HG03575 (cell line): ENCODE results near the gene ZNF804A.
"Not testable (repeated sequence)": the region's sequence is repeated elsewhere in the genome, so short reads cannot be mapped to it uniquely, and the experiment has no call there.

Source experiments
- ATAC-seq: cut with Tn5 transposase; IDR thresholded peaks from one replicate; pipeline ENCODE4 v1.9.1; 2021; ENCODE audit not compliant: unreplicated experiment, insufficient number of reproducible peaks, low FRiP score; ENCODE audit errors: extremely low read depth

ZNF804A gene

DNA sequence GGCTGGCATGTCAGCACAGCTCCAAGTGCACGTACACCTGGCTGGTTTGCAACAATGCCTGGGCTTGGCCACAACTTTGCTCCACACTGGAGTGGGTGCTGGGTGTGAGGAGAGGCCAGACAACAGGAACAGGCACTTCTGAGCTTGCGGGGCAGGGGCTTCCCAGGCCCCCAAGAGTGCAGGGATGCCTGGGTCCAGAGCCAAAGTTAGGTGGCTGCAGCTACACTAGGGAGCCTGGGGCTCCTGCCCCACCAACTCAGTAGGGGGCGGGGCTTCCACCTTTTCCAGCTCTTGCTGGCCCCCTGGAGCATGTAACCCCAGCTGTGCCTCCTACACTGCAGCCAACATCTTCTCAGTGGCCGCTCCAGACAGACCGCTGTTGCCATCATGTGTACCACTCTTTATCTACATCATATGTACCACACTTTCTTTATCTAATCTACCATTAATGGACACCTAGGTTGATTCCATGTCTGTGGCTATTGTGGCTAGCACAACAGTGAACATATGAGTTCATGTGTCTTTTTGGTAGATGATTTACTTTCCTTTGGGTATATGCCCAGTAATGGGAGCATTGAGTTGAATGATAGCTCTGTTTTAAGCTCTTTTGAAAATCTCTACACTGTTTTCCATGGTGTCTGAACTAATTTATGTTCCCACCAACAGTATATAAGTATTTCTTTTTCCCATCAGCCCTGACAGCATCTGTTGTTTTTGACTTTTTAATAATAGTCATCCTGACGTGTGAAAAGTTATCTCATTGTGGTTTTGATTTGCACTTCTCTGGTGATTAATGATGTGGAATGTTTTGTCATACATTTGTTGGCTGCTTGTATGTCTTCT is 87.9 kb downstream of the ZNF804A start:
- ATAC-seq, result no peak

DNA sequence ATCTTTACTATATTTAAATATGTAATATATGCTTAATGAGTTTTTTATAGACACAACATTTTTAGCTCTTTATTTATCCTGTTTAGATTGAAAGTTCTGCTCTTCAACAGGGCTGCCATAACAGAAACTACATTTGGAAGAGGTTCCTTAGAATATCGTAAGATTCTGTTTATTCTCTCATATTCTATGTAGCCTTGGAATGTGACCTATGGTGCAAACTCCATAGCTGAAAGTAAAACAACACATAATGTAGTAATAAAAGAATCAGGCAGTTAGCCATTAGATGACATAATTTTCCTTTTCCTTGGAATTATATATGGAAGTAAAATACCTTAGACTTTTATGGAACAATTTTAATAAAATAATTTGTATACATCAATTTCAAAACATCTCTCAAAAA is 91.3 kb downstream of the ZNF804A start:
- ATAC-seq, result no peak

DNA sequence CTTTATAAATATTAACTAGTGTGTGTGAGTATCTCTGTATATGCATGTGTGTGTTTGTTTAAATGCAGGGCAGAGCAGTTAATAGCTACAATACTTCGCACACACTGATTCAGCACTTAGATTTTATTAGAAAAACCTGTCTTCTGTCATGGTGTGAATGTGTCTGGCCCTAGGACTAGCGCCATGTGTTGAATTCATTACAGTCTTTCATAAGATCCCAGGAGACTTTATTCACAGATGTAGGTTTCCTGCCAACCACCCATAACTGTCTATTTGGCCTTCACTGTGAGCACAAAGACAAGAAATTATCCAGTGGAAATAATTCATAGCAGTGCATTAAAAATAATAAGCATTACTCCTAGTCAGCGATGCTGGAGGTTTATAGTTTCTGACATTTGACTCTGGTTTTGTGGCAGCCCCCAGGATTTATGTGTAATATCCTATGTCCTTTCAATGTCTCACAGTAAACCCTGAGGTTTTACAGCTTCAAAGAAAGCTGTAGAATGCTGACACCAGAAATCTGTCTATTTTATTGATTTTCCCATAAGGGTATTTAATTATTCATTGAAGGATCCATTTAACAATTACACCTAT is 93.9 kb downstream of the ZNF804A start:
- ATAC-seq, result no peak

- no peak for ATAC-seq
These were observed 98.3 kb downstream of the ZNF804A start for GRCh38 chr2:184696644-184697043.

DNA sequence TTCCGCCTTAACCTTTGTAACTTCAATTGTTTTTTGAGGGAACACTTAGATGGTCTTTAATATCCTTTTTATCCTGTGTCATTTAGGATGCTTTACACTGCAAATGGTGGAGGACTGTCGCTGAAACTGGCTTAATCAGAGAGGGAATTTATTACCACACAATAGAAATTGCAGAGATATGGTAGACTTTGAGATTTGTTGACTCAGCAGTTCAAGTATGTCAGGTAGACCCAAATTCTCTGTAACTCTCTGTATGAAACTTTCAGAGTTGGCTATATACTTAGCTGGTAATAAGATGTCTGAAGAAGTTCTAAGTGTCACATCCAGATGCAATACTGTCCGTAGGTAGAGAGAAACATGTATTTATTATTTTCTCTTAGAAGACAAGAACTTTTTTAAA is 100.1 kb downstream of the ZNF804A start:
- no peak for ATAC-seq

GRCh38 chr2:184721881-184722280 is 123.6 kb downstream of the ZNF804A start:
- no peak for ATAC-seq

DNA sequence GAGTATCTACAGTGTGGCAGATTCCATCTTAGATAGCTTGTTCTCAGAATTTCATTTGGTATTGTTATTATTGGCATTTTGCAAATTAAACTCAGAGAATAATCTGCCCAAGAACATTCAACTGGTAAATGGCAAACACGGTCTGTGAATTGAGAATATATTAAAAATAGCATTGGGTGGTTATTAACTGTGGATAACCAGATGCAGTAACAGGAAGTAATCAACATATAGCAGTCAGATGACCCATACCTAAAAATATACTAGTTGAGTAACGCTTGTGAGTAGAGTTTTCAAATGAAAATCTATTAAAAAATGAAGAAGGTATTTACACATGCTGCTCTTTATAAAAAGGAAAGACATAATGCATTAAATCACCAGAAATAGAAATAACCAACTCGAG is 129.5 kb downstream of the ZNF804A start:
- no peak for ATAC-seq

GRCh38 chr2:184728411-184728810 is 130.1 kb downstream of the ZNF804A start:
- no peak for ATAC-seq

DNA sequence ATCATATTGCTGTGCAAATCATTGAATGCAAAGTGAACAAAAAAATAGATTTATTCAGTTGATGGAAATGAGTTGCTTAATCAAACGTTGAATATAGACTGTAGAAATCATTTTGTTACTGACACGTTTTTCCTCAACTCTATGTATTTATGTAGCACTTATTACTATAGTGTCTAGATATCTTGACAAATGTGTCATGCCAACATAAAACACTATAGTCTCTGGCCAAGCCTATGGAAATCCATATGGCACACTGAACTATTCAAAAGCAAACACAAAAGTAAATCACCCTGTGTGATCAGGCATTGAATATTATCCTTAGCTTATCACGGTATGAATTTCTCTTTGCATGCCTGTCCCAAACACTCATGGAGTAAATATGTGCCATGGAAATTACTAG is 131.3 kb downstream of the ZNF804A start:
- no peak for ATAC-seq

GRCh38 chr2:184730288-184730687 is 132.0 kb downstream of the ZNF804A start:
- ATAC-seq, result no peak

- ATAC-seq, result no peak
These were observed 136.0 kb downstream of the ZNF804A start for GRCh38 chr2:184734338-184734737.

- ATAC-seq, result no peak
These were observed 137.3 kb downstream of the ZNF804A start for GRCh38 chr2:184735611-184736010.

GRCh38 chr2:184743096-184743495 is 144.8 kb downstream of the ZNF804A start:
- no peak for ATAC-seq

DNA sequence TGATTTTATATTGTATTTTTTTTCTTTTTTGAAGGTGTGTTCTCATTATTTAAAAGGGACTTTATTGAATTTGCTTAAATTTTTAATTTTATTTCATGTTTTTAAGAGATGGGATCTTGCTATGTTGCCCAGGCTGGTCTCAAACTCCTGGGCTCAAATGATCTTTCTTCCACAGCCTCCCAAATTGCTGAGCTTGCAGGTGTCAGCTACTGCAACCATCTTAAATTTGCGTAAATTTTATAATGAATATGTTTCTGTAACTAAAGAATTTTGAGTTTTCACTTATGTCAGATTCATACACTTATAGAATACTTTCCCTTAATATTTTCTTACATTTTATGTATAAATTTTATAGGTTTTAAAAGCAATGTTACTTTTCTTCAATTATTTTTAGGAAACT is 157.8 kb downstream of the ZNF804A start:
- no peak for ATAC-seq

GRCh38 chr2:184756885-184757284 is 158.6 kb downstream of the ZNF804A start:
- no peak for ATAC-seq

GRCh38 chr2:184759557-184760255 is 161.4 kb downstream of the ZNF804A start:
- not testable (repeated sequence) for ATAC-seq

DNA sequence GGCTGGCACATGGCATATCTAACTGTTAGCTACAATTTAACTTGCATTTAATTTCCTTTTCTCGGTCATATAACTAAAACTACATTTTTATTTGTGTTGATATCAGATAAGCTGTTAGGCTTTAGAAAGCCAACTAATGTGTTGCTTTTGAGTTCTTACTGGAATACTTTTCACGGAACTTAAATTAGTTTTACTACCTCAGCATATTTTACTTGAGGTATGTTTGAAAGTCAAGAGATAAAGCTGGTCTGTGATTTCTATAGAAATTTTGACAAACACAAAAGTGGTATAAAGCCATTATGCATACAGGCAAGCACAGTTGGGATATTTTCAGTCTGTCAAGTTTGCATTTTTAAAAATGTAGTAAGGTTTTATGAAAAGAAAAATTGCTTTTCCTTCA is 162.6 kb downstream of the ZNF804A start:
- no peak for ATAC-seq

DNA sequence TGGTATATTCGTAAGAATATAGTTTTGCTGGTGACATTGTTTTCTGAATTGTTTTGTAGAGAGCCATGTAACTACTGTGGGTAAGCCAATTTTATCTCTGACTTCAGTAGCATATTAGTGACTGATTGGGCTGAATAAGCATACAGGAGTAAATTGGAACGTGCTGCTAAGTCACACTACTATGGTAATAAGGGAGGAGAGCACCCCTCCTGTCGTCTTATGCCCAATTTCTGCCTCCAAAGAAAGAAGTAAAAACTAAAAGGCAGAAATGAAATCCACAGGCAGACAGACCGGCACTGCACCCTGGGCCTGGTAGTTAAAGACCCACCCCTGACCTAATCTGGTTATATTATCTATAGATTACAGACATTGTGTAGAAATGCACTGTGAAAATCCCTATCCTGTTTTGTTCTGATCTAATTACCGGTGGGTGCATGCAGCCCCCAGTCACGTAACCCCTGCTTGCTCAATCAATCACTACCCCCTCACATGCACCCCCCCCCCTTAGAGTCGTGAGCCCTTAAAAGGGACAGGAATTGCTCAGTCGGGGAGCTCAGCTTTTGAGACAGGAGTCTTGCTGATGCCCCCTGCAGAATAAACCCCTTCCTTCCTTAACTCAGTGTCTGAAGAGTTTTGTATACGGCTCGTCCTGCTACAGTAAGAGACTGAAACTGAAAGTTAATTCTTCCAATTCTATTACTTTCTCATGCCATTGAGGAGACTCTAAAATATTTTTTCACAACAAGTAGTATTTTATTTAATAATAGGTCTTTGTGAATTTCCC is 167.0 kb downstream of the ZNF804A start:
- no peak for ATAC-seq

GRCh38 chr2:184767059-184767458 is 168.7 kb downstream of the ZNF804A start:
- ATAC-seq, result no peak
